Endodermal cell (in vitro differentiated cells): ENCODE measurements around the gene RLBP1. TPM values are rescaled to one million over a fixed set of nuclear protein-coding genes. Genes with fewer than 3 reads are reported as not detected.
A peak's percentile ranks its signal among the peaks of the same experiment; 100 is the strongest.

Experiments used
- DNase-seq: peaks from one replicate; pipeline ENCODE4 v3.0.0-alpha.2; 2017
- H3K27ac ChIP-seq: 2 replicates; pipeline ENCODE4 v1.5.1; 2013; ENCODE audit warnings: mild to moderate bottlenecking, low read depth, low read length, moderate library complexity
- H3K27me3 ChIP-seq: 2 replicates; pipeline ENCODE4 v1.6.1; 2013; ENCODE audit warnings: mild to moderate bottlenecking, low read length, moderate library complexity; ENCODE audit not compliant: insufficient read depth, control insufficient read depth, poor library complexity, severe bottlenecking
- H3K36me3 ChIP-seq: 2 replicates; pipeline ENCODE4 v1.7.0; 2013; ENCODE audit warnings: mild to moderate bottlenecking, low read length, moderate library complexity; ENCODE audit not compliant: control insufficient read depth, insufficient read depth
- H3K4me1 ChIP-seq: one replicate; pipeline ENCODE4 v1.7.0; 2013; ENCODE audit warnings: low read length; ENCODE audit not compliant: control insufficient read depth, insufficient read depth
- H3K4me3 ChIP-seq: 2 replicates; pipeline ENCODE4 v1.5.1; 2013; ENCODE audit warnings: mild to moderate bottlenecking, low read length, moderate library complexity
- H3K9ac ChIP-seq: 2 replicates; pipeline ENCODE4 v1.6.1; 2013; ENCODE audit warnings: mild to moderate bottlenecking, low read length, moderate library complexity; ENCODE audit not compliant: poor library complexity, severe bottlenecking; ENCODE audit errors: extremely low read depth
- H3K9me3 ChIP-seq: 2 replicates; pipeline ENCODE4 v1.6.1; 2013; ENCODE audit warnings: mild to moderate bottlenecking, low read length, moderate library complexity; ENCODE audit not compliant: control insufficient read depth
- H3K27ac Mint-ChIP-seq: 2 replicates; pipeline ENCODE4 v1.8.0; 2020; ENCODE audit warnings: mixed read lengths
- H3K27me3 Mint-ChIP-seq: 2 replicates; pipeline ENCODE4 v1.8.0; 2021; ENCODE audit warnings: mild to moderate bottlenecking, mixed read lengths; ENCODE audit not compliant: insufficient read depth
- H3K36me3 Mint-ChIP-seq: 2 replicates; pipeline ENCODE4 v1.8.0; 2020; ENCODE audit warnings: low read depth, mixed read lengths
- H3K4me1 Mint-ChIP-seq: 2 replicates; pipeline ENCODE4 v1.8.0; 2020; ENCODE audit warnings: mixed read lengths
- H3K4me3 Mint-ChIP-seq: 2 replicates; pipeline ENCODE4 v1.8.0; 2020; ENCODE audit warnings: mild to moderate bottlenecking, moderate library complexity, mixed read lengths
- H3K9me3 Mint-ChIP-seq: 2 replicates; pipeline ENCODE4 v1.8.0; 2020; ENCODE audit warnings: mild to moderate bottlenecking, mixed read lengths
- WGBS, 2 experiments: methylation state at CpG; one replicate each; pipeline versions ENCODE4 v1.1.5 to v1.1.7; 2013; ENCODE audit warnings: missing lambda C conversion rate in 2 of 2, mixed read lengths in 1 of 2; ENCODE audit not compliant: insufficient coverage in 1 of 2, insufficient read length in 1 of 2; 5-methylcytosine and 5-hydroxymethylcytosine counted together
- total RNA-seq, 2 donors: library from RNA; stranded (reverse); fragmentation: NEBNext Ultra II Directional in 1 of 2; extraction: Animal tissue kit (Norgen Biotek cat#: 25700) in 1 of 2; gene quantifications; 2 replicates in 1 of 2; 3 replicates in 1 of 2; pipeline ENCODE4 v1.2.1, GENCODE V29; 2021
- TF ChIP-seq, protein P1 (sequence below): fragments of 200-600 bp; sonication (generic); conservative IDR thresholded peaks from 2 replicates; pipeline ENCODE4 v1.5.0; 2021; ENCODE audit warnings: antibody characterized with exemption, mild to moderate bottlenecking

RLBP1 gene
- total RNA-seq, 2 donors from 2014 or later = not detected

DNA sequence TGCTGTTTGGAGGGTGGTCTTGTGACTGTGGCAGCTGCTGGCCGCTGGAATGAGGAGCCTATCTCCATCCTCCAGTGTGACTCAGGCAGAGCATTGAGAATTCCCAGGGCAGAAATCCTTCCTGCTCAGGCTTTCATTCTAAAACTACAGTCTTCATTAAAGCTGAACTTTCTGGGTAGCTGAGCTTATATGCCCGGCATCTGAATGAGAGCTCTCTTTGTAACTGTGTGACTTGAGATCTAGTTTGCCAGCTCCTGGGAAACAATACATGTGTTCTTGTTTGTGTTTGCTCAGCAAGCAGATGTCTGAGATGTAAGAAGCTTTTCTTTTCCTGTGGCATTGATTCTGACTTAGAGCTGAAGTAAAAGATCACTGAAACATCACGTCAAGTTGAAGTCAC is 22.4 kb downstream of the RLBP1 start:
- no peaks in the 10 kb centered on the region for H3K9me3 Mint-ChIP-seq
- peaks cover 52% of the 10 kb centered on the region for H3K4me1 Mint-ChIP-seq
- 76 to 89% methylated on average over 2 to 3 of the region's 3 CpGs for WGBS, 2 experiments
- Histone ChIP-seq H3K36me3 (peaks cover 8% of the 10 kb centered on the region), H3K9ac (no peak overlapping the region), H3K27me3 (no peaks in the 10 kb centered on the region), H3K4me1 (peaks cover 28% of the 10 kb centered on the region), H3K27ac (peak overlapping the region; percentile 94), H3K9me3 (no peaks in the 10 kb centered on the region), H3K4me3 (peak overlapping the region; percentile 68)
- no peak for DNase-seq
- H3K36me3 Mint-ChIP-seq = peaks cover 4% of the 10 kb centered on the region
- H3K27ac Mint-ChIP-seq = peak overlapping the region; percentile 85
- TF ChIP-seq, protein P1, sequence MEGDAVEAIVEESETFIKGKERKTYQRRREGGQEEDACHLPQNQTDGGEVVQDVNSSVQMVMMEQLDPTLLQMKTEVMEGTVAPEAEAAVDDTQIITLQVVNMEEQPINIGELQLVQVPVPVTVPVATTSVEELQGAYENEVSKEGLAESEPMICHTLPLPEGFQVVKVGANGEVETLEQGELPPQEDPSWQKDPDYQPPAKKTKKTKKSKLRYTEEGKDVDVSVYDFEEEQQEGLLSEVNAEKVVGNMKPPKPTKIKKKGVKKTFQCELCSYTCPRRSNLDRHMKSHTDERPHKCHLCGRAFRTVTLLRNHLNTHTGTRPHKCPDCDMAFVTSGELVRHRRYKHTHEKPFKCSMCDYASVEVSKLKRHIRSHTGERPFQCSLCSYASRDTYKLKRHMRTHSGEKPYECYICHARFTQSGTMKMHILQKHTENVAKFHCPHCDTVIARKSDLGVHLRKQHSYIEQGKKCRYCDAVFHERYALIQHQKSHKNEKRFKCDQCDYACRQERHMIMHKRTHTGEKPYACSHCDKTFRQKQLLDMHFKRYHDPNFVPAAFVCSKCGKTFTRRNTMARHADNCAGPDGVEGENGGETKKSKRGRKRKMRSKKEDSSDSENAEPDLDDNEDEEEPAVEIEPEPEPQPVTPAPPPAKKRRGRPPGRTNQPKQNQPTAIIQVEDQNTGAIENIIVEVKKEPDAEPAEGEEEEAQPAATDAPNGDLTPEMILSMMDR = no peak
- no peak overlapping the region for H3K4me3 Mint-ChIP-seq
- H3K27me3 Mint-ChIP-seq = no peaks in the 10 kb centered on the region

DNA sequence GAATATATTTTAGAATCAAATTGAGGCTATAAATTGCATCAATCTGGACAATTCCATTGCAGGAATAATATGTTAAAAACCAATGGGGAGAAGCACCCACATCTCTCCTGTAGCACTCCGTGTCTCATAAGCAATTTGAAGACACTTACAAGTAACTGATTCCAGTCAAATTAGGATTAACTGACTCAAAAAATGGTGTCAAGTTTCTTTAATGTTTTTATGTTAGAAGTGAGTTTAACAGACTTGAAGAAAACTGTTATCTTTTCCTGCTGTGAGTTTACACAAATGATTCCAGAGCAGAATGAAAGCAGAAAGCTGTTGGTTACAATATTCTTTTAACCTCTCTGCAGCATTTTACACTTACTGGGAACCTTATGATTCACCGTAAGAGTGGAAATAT is 23.2 kb downstream of the RLBP1 start:
- Histone ChIP-seq H3K4me1 (peaks cover 28% of the 10 kb centered on the region), H3K4me3 (peak overlapping the region; percentile 68), H3K27ac (peak overlapping the region; percentile 94), H3K27me3 (no peaks in the 10 kb centered on the region), H3K9me3 (no peaks in the 10 kb centered on the region), H3K36me3 (peaks cover 12% of the 10 kb centered on the region), H3K9ac (peak overlapping the region; percentile 13)
- H3K4me3 Mint-ChIP-seq = no peak overlapping the region
- no peak overlapping the region for H3K27ac Mint-ChIP-seq
- peaks cover 5% of the 10 kb centered on the region for H3K36me3 Mint-ChIP-seq
- 70 to 80% methylated on average over 2 of the region's 2 CpGs for WGBS, 2 experiments
- no peak for DNase-seq
- H3K27me3 Mint-ChIP-seq = no peaks in the 10 kb centered on the region
- no peaks in the 10 kb centered on the region for H3K9me3 Mint-ChIP-seq
- H3K4me1 Mint-ChIP-seq = peaks cover 52% of the 10 kb centered on the region
- TF ChIP-seq, protein P1 = no peak

DNA sequence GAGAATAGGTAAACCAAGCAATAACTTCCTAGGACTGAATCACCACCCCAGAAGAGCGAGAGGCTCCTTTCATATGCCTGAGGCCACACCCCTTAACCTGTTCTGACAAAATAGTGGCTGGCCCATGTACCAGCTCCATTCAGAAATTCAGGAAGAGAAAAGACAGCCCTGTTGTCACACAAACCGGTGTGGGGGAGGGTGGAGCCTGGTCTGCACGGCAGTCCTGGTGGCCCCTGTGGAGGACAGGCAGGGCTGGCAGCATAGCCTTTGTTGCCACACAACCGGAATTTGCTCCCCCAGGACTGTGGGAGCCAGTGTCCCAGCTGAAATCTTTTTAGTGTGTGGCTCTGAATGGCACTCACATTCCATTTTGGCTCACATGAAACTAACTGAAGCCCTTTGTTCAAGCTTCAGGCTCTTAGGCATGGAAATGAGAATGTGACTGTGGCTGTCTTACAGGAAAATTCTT is 23.8 kb downstream of the RLBP1 start:
- H3K4me1 Mint-ChIP-seq = peaks cover 52% of the 10 kb centered on the region
- H3K27me3 Mint-ChIP-seq = no peaks in the 10 kb centered on the region
- H3K9me3 Mint-ChIP-seq = no peaks in the 10 kb centered on the region
- TF ChIP-seq, protein P1 = no peak
- Histone ChIP-seq H3K9me3 (no peaks in the 10 kb centered on the region), H3K36me3 (peaks cover 14% of the 10 kb centered on the region), H3K27ac (peak overlapping the region; percentile 94), H3K9ac (peak overlapping the region; percentile 13), H3K4me1 (peaks cover 28% of the 10 kb centered on the region), H3K27me3 (no peaks in the 10 kb centered on the region), H3K4me3 (peak overlapping the region; percentile 68)
- no peak overlapping the region for H3K27ac Mint-ChIP-seq
- peak; percentile 81 for DNase-seq
- H3K36me3 Mint-ChIP-seq = peaks cover 6% of the 10 kb centered on the region
- H3K4me3 Mint-ChIP-seq = no peak overlapping the region
- WGBS, 2 experiments = 13 to 24% methylated on average over 3 to 4 of the region's 4 CpGs
